B cell (primary cell): ENCODE results near the gene CFAP73. TPM values are rescaled to one million over a fixed set of nuclear protein-coding genes. Genes with fewer than 3 reads are reported as not detected.

Source experiments
- ATAC-seq: fragments of 200-7000 bp; cut with Tn5 transposase; one replicate; pipeline ENCODE4 v1.10.0; 2021; ENCODE audit warnings: low read depth, mild to moderate bottlenecking, moderate number of reproducible peaks, moderate library complexity
- CTCF ChIA-PET: fragments of 350-600 bp; sonication (Branson Sonifier 250); formaldehyde crosslinking; loops from one replicate; lab custom pipeline; 2021; ENCODE audit warnings: antibody characterized with exemption, inconsistent platforms; lab: Charles Lee
- POLR2A ChIA-PET: fragments of 350-600 bp; sonication (Branson Sonifier 250); formaldehyde crosslinking; loops from one replicate; lab custom pipeline; 2021; ENCODE audit warnings: antibody characterized with exemption; lab: Charles Lee
- DNase-seq: peaks from one replicate; pipeline ENCODE4 v3.0.0; 2013
- H2AFZ ChIP-seq: 2 replicates; pipeline ENCODE4 v1.6.1; 2012; ENCODE audit warnings: mild to moderate bottlenecking, low read depth, low read length; ENCODE audit not compliant: insufficient read depth, poor library complexity, severe bottlenecking
- H3K27ac ChIP-seq, 2 donors: 1 replicate in 1 of 2; 2 replicates in 1 of 2; pipeline ENCODE4 v1.5.1; 2012 to 2013; ENCODE audit warnings: low read length in 2 of 2, mild to moderate bottlenecking in 2 of 2, moderate library complexity in 1 of 2
- H3K27me3 ChIP-seq, 4 experiments: fragments of 200-600 bp in 1 of 4; sonication (generic) in 1 of 4; replicated peaks in 1 of 4; 1 replicate in 2 of 4; 2 replicates in 2 of 4; pipeline versions ENCODE4 v1.6.1 to v1.7.0; 2013 to 2016; ENCODE audit warnings: low read length in 3 of 4, mild to moderate bottlenecking in 2 of 4, mixed read lengths in 1 of 4, moderate library complexity in 1 of 4; ENCODE audit not compliant: insufficient read depth in 4 of 4, control insufficient read depth in 3 of 4; ENCODE audit errors: control extremely low read depth in 1 of 4
- H3K36me3 ChIP-seq, 2 experiments: replicated peaks in 1 of 2; 1 replicate in 1 of 2; 2 replicates in 1 of 2; pipeline versions ENCODE4 v1.6.1 to v1.7.1; 2013; ENCODE audit warnings: low read length in 1 of 2; ENCODE audit not compliant: insufficient read depth in 2 of 2, control insufficient read depth in 1 of 2; ENCODE audit errors: control extremely low read depth in 1 of 2, extremely low read depth in 1 of 2
- H3K4me1 ChIP-seq, 2 donors: fragments of 200-600 bp in 1 of 2; sonication (generic) in 1 of 2; 1 replicate in 1 of 2; 2 replicates in 1 of 2; pipeline versions ENCODE4 v1.5.1 to v1.6.1; 2013 to 2017; ENCODE audit warnings: low read length in 2 of 2; ENCODE audit not compliant: control insufficient read depth in 2 of 2, insufficient read depth in 2 of 2
- H3K4me2 ChIP-seq: replicated peaks from 2 replicates; pipeline ENCODE3; 2012; ENCODE audit warnings: mild to moderate bottlenecking, low read depth, low read length; ENCODE audit not compliant: poor library complexity, severe bottlenecking
- H3K4me3 ChIP-seq, 5 experiments: fragments of 200-600 bp in 1 of 5; sonication (generic) in 1 of 5; 1 replicate in 3 of 5; 2 replicates in 2 of 5; pipeline versions ENCODE4 v1.5.1 to v1.7.0; 2011 to 2016; ENCODE audit warnings: low read length in 4 of 5, mild to moderate bottlenecking in 4 of 5, low read depth in 2 of 5, control low read depth in 1 of 5, moderate library complexity in 1 of 5; ENCODE audit not compliant: insufficient read depth in 1 of 5; ENCODE audit errors: control extremely low read depth in 1 of 5, extremely low read depth in 1 of 5
- H3K79me2 ChIP-seq: fragments of 200-600 bp; sonication (generic); one replicate; pipeline ENCODE4 v1.6.0; 2016; ENCODE audit warnings: low read length; ENCODE audit not compliant: control insufficient read depth, insufficient read depth
- H3K9ac ChIP-seq: fragments of 200-600 bp; sonication (generic); 2 replicates; pipeline ENCODE4 v1.6.1; 2017; ENCODE audit warnings: mild to moderate bottlenecking, low read length, moderate library complexity
- H3K9me3 ChIP-seq, 3 donors: one replicate each; pipeline versions ENCODE4 v1.6.1 to v1.7.1; 2013; ENCODE audit warnings: low read length in 2 of 3; ENCODE audit not compliant: control insufficient read depth in 2 of 3, insufficient read depth in 1 of 3; ENCODE audit errors: control extremely low read depth in 1 of 3
- H4K20me1 ChIP-seq: 2 replicates; pipeline ENCODE4 v1.6.0; 2012; ENCODE audit warnings: mild to moderate bottlenecking, low read length; ENCODE audit not compliant: insufficient read depth, control insufficient read depth, poor library complexity, severe bottlenecking
- H3K27ac Mint-ChIP-seq: one replicate; pipeline ENCODE4 v1.8.0; 2021; ENCODE audit warnings: mixed read lengths
- H3K27me3 Mint-ChIP-seq: one replicate; pipeline ENCODE4 v1.8.0; 2021; ENCODE audit warnings: mixed read lengths
- H3K4me1 Mint-ChIP-seq: one replicate; pipeline ENCODE4 v1.8.0; 2021; ENCODE audit warnings: mixed read lengths
- H3K4me3 Mint-ChIP-seq: one replicate; pipeline ENCODE4 v1.8.0; 2021; ENCODE audit warnings: mixed read lengths
- H3K9me3 Mint-ChIP-seq: one replicate; pipeline ENCODE4 v1.8.0; 2022; ENCODE audit warnings: mixed read lengths; ENCODE audit not compliant: insufficient read depth
- EZH2 ChIP-seq: IDR thresholded peaks from 2 replicates; pipeline ENCODE4 v1.6.1; 2012; ENCODE audit warnings: borderline replicate concordance, low read depth, mild to moderate bottlenecking, moderate library complexity, low read length; ENCODE audit not compliant: insufficient read depth, poor library complexity, severe bottlenecking
- WGBS: methylation state at CpG from one replicate; pipeline ENCODE4 v1.1.5; 2013; ENCODE audit warnings: missing lambda C conversion rate; ENCODE audit not compliant: insufficient coverage; 5-methylcytosine and 5-hydroxymethylcytosine counted together
- intact Hi-C: fragments of 100-400 bp; cut with micrococcal nuclease; formaldehyde crosslinking; loops from one replicate; pipeline ENCODE4 v1.10.0; 2022
- polyA plus RNA-seq: library from polyadenylated mRNA; depleted of rRNA; stranded (reverse); fragments of >200 nt; gene quantifications from 2 replicates; pipeline ENCODE4 v1.2.3, GENCODE V29; 2012
- total RNA-seq, 2 donors: library from RNA; stranded (reverse); fragments of 120-200 nt in 1 of 2; gene quantifications; 1 replicate in 1 of 2; 2 replicates in 1 of 2; pipeline versions ENCODE4 v1.2.3 to v1.2.4, GENCODE V29; 2013 to 2022
- TF ChIP-seq, protein P1 (sequence below): fragments of 200-600 bp; IDR thresholded peaks from one replicate; pipeline ENCODE4 v1.8.0; 2022; ENCODE audit warnings: antibody characterized with exemption, mild to moderate bottlenecking

The CFAP73 gene
- total and polyA plus RNA-seq, 2 donors (not counting 1 experiment from before 2014, with no cell fraction given) = 0.13 to 5.1 TPM

GRCh38 chr12:113113397-113113796 lies 36.1 kb upstream of the CFAP73 start:
- POLR2A ChIA-PET = no interaction called here
- no peak overlapping the region for H3K4me3 Mint-ChIP-seq
- H3K79me2 ChIP-seq = no peaks in the 10 kb centered on the region
- H3K27me3 ChIP-seq = no peaks in the 10 kb centered on the region
- no peak overlapping the region for H3K4me3 ChIP-seq
- no peak overlapping the region for H3K9ac ChIP-seq
- H3K36me3 ChIP-seq = no peaks in the 10 kb centered on the region
- no peak overlapping the region for H3K27ac Mint-ChIP-seq
- H3K27me3 Mint-ChIP-seq = peaks cover 7% of the 10 kb centered on the region
- no peak overlapping the region for H3K27ac ChIP-seq
- whole genome bisulfite sequencing = no CpG with 5 or more reads among the region's 2 CpGs
- H4K20me1 ChIP-seq = no peaks in the 10 kb centered on the region
- H3K4me1 Mint-ChIP-seq = no peaks in the 10 kb centered on the region
- H3K4me2 ChIP-seq = no peak overlapping the region
- ATAC-seq = no peak
- no peaks in the 10 kb centered on the region for H3K9me3 Mint-ChIP-seq
- intact Hi-C loops = no loop called here
- no peak for DNase-seq
- H3K9me3 ChIP-seq = no peaks in the 10 kb centered on the region
- CTCF ChIA-PET = interaction anchor here (1.2 to 1.9 kb wide), 2 partner anchors 12 to 15 kb away, joined by 4 to 5 read pairs; no protein-coding TSS in a partner anchor
- no peak overlapping the region for H2AFZ ChIP-seq
- H3K4me1 ChIP-seq = no peaks in the 10 kb centered on the region
- TF ChIP-seq EZH2 = no peak
- TF ChIP-seq, protein P1, sequence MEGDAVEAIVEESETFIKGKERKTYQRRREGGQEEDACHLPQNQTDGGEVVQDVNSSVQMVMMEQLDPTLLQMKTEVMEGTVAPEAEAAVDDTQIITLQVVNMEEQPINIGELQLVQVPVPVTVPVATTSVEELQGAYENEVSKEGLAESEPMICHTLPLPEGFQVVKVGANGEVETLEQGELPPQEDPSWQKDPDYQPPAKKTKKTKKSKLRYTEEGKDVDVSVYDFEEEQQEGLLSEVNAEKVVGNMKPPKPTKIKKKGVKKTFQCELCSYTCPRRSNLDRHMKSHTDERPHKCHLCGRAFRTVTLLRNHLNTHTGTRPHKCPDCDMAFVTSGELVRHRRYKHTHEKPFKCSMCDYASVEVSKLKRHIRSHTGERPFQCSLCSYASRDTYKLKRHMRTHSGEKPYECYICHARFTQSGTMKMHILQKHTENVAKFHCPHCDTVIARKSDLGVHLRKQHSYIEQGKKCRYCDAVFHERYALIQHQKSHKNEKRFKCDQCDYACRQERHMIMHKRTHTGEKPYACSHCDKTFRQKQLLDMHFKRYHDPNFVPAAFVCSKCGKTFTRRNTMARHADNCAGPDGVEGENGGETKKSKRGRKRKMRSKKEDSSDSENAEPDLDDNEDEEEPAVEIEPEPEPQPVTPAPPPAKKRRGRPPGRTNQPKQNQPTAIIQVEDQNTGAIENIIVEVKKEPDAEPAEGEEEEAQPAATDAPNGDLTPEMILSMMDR = no peak

DNA sequence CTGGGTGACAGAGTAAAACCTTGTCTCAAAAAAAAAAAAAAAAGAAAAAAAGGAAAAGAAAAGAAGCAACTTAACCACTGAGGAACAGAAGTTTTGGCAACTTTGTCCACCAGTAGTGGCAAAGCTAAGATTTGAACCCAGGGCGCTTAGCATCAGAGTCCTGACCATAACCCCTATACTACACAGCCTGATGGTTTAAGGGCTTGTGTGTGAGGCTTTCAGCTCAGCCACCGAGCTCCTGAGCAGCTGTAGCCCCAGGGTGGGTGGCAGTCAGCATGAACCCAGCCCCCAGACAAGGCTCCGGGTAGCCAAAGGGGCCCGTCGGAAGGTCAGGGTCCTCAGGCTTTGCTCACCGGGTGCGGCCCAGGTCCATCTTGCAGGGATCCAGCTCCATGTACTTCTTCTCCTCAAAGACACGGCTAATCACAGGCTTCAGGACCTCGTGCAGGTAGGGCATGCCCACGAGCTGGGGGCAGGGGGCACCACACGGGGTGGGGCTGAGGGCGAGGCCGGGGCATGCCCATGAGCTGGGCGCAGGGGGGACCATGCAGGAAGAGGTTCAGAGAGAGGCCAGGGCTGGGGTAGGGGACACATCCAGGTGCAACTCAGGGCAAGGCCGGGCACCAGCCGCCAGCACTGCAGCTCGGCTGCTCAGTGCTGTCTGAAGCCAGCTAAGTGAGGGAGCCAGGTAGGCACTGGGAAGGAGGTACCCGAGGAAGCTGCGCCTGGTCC lies 34.9 kb upstream of the CFAP73 start:
- no peaks in the 10 kb centered on the region for H3K79me2 ChIP-seq
- no peak overlapping the region for H3K9ac ChIP-seq
- Mint-ChIP-seq H3K27ac (no peak overlapping the region), H3K27me3 (peaks cover 7% of the 10 kb centered on the region), H3K4me3 (no peak overlapping the region), H3K4me1 (no peaks in the 10 kb centered on the region), H3K9me3 (no peaks in the 10 kb centered on the region)
- ChIA-PET CTCF (interaction anchor here (1.2 to 2.4 kb wide), 3 partner anchors 14 to 66 kb away, joined by 4 to 11 read pairs (median 5); no protein-coding TSS in a partner anchor), POLR2A (interaction anchor here (0.7 kb wide), 1 partner anchor 115 kb away, joined by 4 read pairs; no protein-coding TSS in a partner anchor)
- H3K4me2 ChIP-seq = no peak overlapping the region
- DNase-seq (no peak), ATAC-seq (no peak)
- no peaks in the 10 kb centered on the region for H3K4me1 ChIP-seq
- no peaks in the 10 kb centered on the region for H3K36me3 ChIP-seq
- H3K27me3 ChIP-seq = no peaks in the 10 kb centered on the region
- no peak overlapping the region for H2AFZ ChIP-seq
- TF ChIP-seq, protein P1 = no peak
- H3K9me3 ChIP-seq = no peaks in the 10 kb centered on the region
- WGBS = 98% methylated on average over 11 of the region's 19 CpGs
- no peak overlapping the region for H3K4me3 ChIP-seq
- intact Hi-C loops = no loop called here
- no peaks in the 10 kb centered on the region for H4K20me1 ChIP-seq
- H3K27ac ChIP-seq = no peak overlapping the region
